ENCODE measurements around the gene DHODH. TPM values are rescaled to one million over a fixed set of nuclear protein-coding genes. Genes with fewer than 3 reads are reported as not detected.

The DHODH gene
- total and polyA plus RNA-seq, 2 of the 13 experiments (the other 11 are each of a cell fraction or from before 2014, with no cell fraction given): 10.7 to 16.4 TPM

- TF ChIP-seq ZHX2 (IDR thresholded peaks at IDR 0.05; ENCODE audit: low read depth) (peak; percentile 66; the same call in 1 of the 2 replicates), ZHX2 (CRISPR knock-in tag; IDR thresholded peaks at IDR 0.05; ENCODE audit: borderline replicate concordance) (0 out of 2 replicates have a peak, but pooled peaks have one; percentile 65), ZFP36L2 (CRISPR knock-in tag; IDR thresholded peaks at IDR 0.05) (no peak), STAT5B (CRISPR knock-in tag; IDR thresholded peaks at IDR 0.05) (no peak), KLF11 (CRISPR knock-in tag; IDR thresholded peaks at IDR 0.05) (peak; percentile 34; the same call in 1 of the 2 replicates), PRDM10 (CRISPR knock-in tag; IDR thresholded peaks at IDR 0.05; ENCODE audit: low read depth) (no peak), ZNF704 (CRISPR knock-in tag; IDR thresholded peaks at IDR 0.05; ENCODE audit: borderline replicate concordance) (peak; percentile 71; the same call in 1 of the 2 replicates), ZBTB20 (CRISPR knock-in tag; IDR thresholded peaks at IDR 0.05; ENCODE audit: borderline replicate concordance, low read depth) (peak; percentile 46; the same call in 1 of the 2 replicates)
Measured at GRCh38 chr16:72008424-72009216, at the start of gene DHODH (continued).
